ENCODE results near the gene ZBTB42.
A peak's percentile ranks its signal among the peaks of the same experiment; 100 is the strongest.

ZBTB42 gene

DNA sequence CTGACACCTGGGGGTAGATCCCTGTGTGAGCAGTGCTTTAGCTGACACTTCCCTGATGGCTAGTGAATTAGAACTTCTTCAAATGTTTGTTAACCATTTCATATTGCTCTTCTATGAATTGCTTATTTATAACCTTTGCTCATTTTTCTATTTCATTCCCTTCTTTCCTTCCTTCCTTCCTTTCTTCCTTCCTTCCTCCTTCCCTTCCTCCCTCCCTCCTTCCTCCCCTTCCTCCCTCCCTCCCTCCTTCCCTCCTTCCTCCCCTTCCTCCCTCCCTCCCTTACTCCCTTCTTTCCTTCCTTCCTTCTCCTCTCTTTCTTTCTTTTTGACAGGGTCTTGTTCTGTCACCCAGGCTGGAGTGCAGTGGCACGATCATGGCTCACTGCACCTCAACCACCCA, 40.8 kb downstream of the ZBTB42 start:
- TF ChIP-seq CEBPB (IDR thresholded peaks at IDR 0.05) (no peak), EP300 (IDR thresholded peaks at IDR 0.05; ENCODE audit: borderline replicate concordance) (no peak), TEAD4 (IDR thresholded peaks at IDR 0.05) (no peak), CREB1 (IDR thresholded peaks at IDR 0.05; ENCODE audit: low read depth) (no peak), NFIC (IDR thresholded peaks at IDR 0.05) (no peak)

- TF ChIP-seq, protein P1, sequence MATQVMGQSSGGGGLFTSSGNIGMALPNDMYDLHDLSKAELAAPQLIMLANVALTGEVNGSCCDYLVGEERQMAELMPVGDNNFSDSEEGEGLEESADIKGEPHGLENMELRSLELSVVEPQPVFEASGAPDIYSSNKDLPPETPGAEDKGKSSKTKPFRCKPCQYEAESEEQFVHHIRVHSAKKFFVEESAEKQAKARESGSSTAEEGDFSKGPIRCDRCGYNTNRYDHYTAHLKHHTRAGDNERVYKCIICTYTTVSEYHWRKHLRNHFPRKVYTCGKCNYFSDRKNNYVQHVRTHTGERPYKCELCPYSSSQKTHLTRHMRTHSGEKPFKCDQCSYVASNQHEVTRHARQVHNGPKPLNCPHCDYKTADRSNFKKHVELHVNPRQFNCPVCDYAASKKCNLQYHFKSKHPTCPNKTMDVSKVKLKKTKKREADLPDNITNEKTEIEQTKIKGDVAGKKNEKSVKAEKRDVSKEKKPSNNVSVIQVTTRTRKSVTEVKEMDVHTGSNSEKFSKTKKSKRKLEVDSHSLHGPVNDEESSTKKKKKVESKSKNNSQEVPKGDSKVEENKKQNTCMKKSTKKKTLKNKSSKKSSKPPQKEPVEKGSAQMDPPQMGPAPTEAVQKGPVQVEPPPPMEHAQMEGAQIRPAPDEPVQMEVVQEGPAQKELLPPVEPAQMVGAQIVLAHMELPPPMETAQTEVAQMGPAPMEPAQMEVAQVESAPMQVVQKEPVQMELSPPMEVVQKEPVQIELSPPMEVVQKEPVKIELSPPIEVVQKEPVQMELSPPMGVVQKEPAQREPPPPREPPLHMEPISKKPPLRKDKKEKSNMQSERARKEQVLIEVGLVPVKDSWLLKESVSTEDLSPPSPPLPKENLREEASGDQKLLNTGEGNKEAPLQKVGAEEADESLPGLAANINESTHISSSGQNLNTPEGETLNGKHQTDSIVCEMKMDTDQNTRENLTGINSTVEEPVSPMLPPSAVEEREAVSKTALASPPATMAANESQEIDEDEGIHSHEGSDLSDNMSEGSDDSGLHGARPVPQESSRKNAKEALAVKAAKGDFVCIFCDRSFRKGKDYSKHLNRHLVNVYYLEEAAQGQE (IDR thresholded peaks at IDR 0.05; ENCODE audit: low read depth), result no peak
- TF ChIP-seq TCF12 (IDR thresholded peaks at IDR 0.05; ENCODE audit: low read depth) (no peak), YY1 (IDR thresholded peaks at IDR 0.05; ENCODE audit: low read depth) (no peak), RAD21 (IDR thresholded peaks at IDR 0.05; ENCODE audit: low read depth) (no peak)
Measured at GRCh38 chr14:104843006-104843405, 42.1 kb downstream of the ZBTB42 start.

DNA sequence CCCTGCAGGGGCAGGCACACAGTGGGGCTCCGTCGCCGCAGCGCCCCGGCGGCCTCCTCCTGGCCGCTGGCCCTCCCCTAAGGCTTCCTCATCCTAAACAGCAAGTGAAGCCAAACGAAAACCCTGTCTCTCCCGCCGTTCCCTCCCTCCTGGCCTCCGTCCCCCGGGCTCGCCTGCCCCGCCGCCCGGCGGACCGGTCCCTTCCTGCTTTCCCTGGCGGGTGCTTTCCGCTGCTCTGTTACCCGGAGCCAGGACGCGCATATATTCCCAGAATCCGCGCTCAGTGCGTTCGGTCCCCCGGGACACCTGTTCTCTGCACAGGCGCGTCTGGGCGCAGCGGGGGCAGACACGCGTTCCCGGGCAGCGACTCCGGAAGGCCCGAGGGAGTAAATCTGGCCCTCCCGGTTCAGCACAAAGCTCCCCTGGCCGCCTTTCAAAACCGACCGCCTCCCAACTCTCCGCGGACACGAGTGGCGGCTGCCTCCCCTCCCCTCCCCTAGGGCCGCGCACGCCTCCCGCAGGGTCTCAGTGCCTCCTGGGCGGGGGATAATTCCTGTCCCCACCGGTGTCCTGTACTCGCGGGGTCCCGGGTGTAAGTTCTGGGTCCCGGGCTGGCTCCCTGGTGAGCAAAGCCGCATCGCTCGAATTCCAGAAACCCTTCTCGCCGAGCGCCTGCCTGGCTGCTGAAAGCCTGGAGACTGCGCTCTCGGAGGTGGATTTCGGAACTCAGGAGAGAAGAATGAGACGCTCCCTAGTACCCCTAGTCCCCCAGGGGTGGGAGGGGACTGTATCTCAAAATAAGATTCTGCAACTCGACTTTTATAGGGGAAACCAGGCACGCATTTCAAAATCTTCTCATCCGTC, 42.8 kb downstream of the ZBTB42 start:
- TF ChIP-seq NFIC (IDR thresholded peaks at IDR 0.05), result peak; percentile 32; the same call in 1 of the 2 replicates
- TF ChIP-seq EGR1 (IDR thresholded peaks at IDR 0.05), result no peak
- no peak for TF ChIP-seq CEBPB (IDR thresholded peaks at IDR 0.05)
- peak; percentile 36; the same call in 1 of the 2 replicates for TF ChIP-seq MAX (IDR thresholded peaks at IDR 0.05)
- TF ChIP-seq CREB1 (IDR thresholded peaks at IDR 0.05; ENCODE audit: low read depth), result no peak
- TF ChIP-seq EP300 (IDR thresholded peaks at IDR 0.05; ENCODE audit: borderline replicate concordance), result no peak
- TF ChIP-seq USF1 (IDR thresholded peaks at IDR 0.05), result no peak
- peak; percentile 47 for TF ChIP-seq TCF12 (IDR thresholded peaks at IDR 0.05; ENCODE audit: low read depth)
- peak; percentile 81 for TF ChIP-seq ZBTB7A (IDR thresholded peaks at IDR 0.05; ENCODE audit: low read depth)
- TF ChIP-seq, protein P1 (IDR thresholded peaks at IDR 0.05; ENCODE audit: low read depth), result no peak
- TF ChIP-seq TEAD4 (IDR thresholded peaks at IDR 0.05), result peak; percentile 82
- no peak for TF ChIP-seq RAD21 (IDR thresholded peaks at IDR 0.05; ENCODE audit: low read depth)
- no peak; the same call in 1 of the 2 replicates for TF ChIP-seq TAF1 (IDR thresholded peaks at IDR 0.05; ENCODE audit: low read depth)
- TF ChIP-seq YY1 (IDR thresholded peaks at IDR 0.05; ENCODE audit: low read depth), result no peak
- TF ChIP-seq FOXM1 (IDR thresholded peaks at IDR 0.05; ENCODE audit: borderline replicate concordance, low read depth), result no peak

GRCh38 chr14:104844306-104845032, 43.6 kb downstream of the ZBTB42 start:
- TF ChIP-seq TAF1 (IDR thresholded peaks at IDR 0.05; ENCODE audit: low read depth) (no peak), EGR1 (IDR thresholded peaks at IDR 0.05) (no peak), TEAD4 (IDR thresholded peaks at IDR 0.05) (no peak)

DNA sequence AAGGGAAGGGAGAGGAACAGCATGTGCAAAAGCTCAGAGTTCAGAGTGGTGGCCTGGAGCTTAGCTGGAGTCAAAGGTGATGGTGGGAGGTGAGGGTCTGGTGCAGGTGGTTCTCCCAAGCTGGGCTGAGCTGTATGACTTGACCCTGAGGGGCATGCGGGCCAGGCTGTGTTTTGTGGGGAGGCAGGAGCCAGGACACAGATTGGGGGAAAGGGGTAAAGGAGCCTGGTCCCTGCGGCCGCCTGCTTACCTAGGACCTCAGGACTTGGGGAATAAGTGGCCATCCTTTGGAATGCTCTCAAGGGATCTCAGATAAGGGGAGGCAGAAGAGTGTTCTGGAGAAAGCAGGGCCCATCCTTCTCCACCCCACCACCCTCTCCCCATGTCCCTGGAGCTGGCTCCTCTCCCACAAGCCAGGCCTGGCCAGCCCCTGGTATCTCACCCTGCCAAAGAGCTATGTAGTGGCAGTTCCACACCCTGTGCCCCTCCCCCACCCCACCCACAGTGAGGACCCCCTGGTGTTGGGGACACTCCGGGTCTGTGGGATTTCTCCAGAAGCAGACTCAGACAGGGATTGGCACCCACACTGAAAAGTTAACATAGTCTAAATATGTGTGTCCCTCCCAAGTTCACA, 44.2 kb downstream of the ZBTB42 start:
- TF ChIP-seq TCF12 (IDR thresholded peaks at IDR 0.05; ENCODE audit: low read depth), result no peak
- no peak for TF ChIP-seq CREB1 (IDR thresholded peaks at IDR 0.05; ENCODE audit: low read depth)
- no peak for TF ChIP-seq NFIC (IDR thresholded peaks at IDR 0.05)
- no peak for TF ChIP-seq EP300 (IDR thresholded peaks at IDR 0.05; ENCODE audit: borderline replicate concordance)
- TF ChIP-seq, protein P1 (IDR thresholded peaks at IDR 0.05; ENCODE audit: low read depth), result no peak
- TF ChIP-seq CEBPB (IDR thresholded peaks at IDR 0.05), result no peak
- TF ChIP-seq TAF1 (IDR thresholded peaks at IDR 0.05; ENCODE audit: low read depth), result no peak

All from Ishikawa (cell line).